Measurements from ENCODE around the gene SHISA5.
"Not testable (repeated sequence)": the region's sequence is repeated elsewhere in the genome, so short reads cannot be mapped to it uniquely, and the experiment has no call there.

SHISA5 gene

DNA sequence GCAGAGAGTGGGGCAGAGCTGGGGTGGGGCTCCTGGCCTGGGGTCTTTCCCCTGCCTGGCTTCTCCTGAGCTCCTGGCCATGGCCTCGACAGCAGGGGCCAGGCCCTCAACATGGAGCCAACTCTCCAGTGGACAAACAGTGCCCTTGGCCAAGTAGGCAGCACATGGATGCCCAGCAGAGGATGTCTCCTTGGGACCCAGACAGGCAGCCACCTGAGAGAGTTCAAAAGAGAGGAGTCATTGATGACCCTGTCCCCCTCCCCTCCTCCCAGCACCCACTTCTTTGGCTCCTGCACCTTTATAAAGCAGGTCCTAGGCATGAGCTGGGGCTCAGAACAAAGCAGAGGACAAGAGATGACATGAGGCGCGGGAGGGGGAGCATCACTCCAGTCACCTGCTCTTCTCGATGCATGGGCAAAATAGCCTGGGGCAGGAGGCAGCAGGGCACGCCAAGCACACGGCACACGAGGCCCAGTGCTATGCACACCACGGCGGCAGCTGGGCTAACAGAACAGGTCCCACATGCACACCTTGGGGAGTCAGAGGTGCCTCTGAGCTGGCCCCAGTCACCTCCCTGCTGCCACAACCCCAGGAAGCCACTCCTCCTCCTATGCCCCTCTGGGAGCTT lies 27.4 kb downstream of the SHISA5 start:
- DNase-seq = no peak

DNA sequence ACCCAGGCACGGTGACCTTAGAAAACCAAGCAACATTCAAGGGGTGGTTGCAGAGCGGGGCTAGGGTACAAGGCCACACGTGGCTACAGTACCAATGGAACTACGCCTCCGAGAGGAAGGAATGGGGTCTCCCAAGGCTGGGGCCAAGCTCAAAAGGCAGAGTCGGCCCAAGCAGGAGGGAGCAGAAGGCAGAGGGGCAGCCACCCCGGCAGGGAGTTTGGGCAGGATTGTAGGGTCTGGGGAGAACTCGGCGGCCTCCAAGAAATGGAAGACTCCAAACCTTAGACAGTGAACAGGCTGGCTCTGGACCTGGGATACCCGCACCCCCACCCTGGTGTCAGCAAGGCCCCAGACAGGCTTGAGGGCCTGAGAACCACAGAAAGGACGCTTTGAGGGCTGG lies 28.8 kb downstream of the SHISA5 start:
- no peak for DNase-seq

DNA sequence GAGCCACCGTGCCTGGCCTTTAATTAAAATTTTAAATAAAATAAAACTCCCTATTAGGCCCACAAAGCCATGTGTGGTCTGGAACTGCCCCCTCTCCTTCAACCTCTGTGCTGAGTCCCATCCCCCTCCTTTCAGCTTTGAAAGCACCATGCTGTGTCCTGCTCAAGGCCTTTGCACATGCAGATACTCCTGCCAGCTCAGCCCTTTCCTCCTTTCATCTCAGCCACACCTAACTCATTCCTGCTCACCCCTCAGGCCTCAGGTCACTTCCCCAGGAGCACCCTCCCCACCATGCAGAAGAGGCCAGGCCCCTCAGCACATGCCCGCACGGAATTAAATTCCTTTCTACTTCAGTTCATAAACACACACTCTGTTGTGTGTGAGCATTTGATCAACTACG lies 29.4 kb downstream of the SHISA5 start:
- no peak for DNase-seq

DNA sequence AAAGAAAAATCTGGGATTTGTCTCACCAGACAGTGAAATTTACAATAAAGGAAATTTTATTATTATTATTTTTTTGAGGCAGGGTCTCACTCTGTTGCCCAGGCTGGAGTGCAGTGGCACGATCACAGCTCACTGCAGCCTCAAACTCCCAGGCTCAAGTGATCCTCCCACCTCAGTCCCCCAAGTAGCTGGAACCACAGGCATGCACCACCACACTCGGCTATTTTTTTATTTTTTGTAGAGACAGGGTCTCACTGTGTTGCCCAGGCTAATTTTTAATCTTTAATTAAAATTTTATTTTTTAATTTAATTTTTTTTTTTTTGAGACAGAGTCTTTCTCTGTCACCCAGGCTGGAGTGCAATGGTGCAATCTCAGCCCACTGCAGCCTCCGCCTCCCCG lies 29.9 kb downstream of the SHISA5 start:
- not testable (repeated sequence) for DNase-seq

DNA sequence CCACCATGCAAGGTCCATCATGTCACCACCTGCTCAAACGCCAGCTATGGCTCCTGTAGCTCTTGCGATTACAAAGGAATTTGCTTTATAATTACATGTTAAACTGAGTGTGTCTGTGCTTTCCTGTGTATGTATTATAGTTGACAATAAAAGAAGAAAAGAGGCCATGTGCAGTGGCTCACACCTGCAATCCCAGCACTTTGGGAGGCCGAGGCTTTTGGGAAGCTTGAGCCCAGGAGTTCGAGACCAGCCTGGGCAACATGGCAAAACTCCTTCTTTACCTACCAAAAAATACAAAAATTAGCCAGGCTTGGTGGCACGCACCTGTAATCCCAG lies 30.4 kb downstream of the SHISA5 start:
- no peak for DNase-seq

GRCh38 chr3:48472923-48473616 lies 30.9 kb downstream of the SHISA5 start:
- peak; percentile 47 for DNase-seq

DNA sequence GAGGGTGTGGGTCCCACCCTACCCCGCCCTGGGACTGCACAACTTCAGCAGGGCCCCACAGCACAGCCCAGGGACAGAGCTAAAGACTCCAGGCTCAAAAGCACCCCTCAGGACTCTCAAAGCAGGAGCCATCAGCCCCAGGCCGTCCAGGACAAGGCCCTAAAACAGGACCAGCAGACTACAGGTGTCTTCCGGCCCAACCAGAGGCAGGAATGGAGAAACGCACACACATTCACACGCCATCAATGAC lies 31.4 kb downstream of the SHISA5 start:
- no peak for DNase-seq

- DNase-seq = no peak
Observed at GRCh38 chr3:48470286-48470685, 33.7 kb downstream of the SHISA5 start.

DNA sequence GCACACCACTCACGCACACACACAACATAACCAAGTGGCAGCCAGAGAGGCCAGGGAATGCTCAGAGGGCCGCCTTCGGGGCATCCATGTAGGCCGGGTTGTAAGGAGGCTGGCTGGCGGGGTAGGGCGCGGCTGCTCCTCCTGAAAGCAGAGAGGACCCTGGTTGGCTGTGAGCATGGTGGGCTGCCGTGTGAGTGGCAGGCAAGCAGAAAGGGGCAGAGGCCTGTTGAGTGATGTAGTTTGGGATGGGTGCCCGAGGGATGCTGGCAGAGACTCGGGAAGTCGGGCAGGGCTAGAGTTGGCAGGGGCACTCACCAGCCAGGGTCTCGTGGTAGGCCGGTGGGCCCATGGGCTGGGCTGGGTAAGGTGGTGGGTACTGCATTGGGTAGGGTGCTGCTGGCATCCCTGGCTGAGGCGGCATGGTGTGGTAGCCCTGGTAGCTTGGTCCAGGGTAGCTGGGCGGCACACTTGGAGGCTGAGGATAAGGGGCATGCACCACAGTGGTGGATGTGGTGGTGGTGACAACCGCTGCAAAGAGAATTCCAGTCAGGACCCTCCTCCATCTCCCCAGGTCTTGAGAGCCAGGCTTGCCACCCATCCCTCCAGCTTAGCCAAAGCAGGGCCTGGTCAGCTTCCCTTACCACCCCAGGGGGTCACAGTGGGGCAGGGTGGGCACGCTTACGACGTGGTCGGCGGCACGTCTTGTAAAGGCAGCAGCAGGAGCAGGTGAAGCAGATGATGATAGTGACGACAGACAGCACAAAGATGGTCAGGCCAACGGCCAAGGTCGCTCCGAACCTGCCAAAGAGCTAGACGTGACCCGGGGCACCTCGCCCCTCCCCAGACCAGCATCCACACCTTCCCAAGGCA lies 34.7 kb downstream of the SHISA5 start:
- no peak for DNase-seq

GRCh38 chr3:48468329-48468731 lies 35.6 kb downstream of the SHISA5 start:
- no peak for DNase-seq

- DNase-seq = no peak
Observed at GRCh38 chr3:48467473-48468267, 36.3 kb downstream of the SHISA5 start.

GRCh38 chr3:48467110-48467454 lies 36.9 kb downstream of the SHISA5 start:
- DNase-seq = no peak

- no peak for DNase-seq
Observed at GRCh38 chr3:48466386-48467109, 37.4 kb downstream of the SHISA5 start.

DNA sequence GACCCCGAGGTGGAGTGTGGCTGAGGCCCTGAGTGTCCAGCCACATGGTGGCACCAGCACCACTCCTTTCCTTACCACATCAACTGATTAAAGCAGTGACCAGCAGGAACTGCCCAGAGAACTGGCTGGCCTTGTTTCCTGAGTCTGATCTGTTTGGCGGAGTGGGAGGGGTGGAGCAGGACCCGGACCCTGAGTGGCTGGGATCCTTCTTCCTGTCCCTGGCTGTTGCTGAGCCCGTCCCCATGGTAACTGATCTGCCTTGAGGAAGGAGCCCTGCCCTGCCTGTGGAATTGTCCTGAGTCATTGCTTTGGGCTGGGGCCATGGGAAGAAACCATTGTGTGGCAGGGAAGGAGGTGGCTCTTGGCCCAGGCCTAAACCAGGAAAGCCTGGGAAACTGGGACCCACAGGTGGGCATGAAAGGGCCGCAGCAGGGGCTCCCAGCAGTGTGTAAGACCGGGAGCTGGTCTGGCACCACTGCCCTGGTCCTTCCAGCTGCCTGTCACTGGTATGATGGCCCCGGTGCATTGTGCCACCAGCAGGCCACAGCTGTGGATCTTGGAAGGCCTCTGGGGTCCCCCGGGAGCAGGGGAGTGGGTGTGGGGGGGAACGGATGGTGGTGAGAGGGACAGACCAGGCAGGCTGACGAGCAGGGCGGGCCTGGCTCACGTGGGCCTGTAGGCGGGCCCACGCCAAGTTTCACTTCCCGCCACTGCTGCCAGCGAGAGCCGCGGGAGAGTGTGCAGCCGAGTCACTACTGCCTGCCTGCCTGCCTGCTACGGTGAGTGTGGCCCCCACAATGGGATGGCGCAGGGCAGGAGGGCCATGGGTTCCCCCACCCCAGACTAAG lies 38.2 kb downstream of the SHISA5 start:
- DNase-seq = peak; percentile 24

GRCh38 chr3:48465237-48465530 lies 38.8 kb downstream of the SHISA5 start:
- DNase-seq = no peak

GRCh38 chr3:48464713-48465221 lies 39.2 kb downstream of the SHISA5 start:
- no peak for DNase-seq

- DNase-seq = no peak
Observed at GRCh38 chr3:48463703-48464102, 40.3 kb downstream of the SHISA5 start.

DNA sequence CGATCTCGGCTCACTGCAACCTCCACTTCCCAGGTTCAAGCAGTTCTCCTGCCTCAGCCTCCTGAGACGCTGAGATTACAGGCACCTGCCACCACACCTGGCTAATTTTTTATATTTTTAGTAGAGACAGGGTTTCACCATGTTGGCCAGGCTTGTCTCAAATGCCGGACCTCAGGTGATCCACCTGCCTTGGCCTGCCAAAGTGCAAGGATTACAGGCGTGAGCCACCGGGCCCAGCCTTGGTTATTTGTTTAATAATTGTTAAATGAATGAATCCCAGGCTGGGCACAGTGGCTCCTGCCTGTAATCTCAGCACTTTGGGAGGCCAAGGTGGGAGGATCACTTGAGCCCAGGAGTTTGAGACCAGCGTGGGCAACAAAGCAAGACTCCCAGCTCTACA lies 42.2 kb downstream of the SHISA5 start:
- DNase-seq = not testable (repeated sequence)

DNA sequence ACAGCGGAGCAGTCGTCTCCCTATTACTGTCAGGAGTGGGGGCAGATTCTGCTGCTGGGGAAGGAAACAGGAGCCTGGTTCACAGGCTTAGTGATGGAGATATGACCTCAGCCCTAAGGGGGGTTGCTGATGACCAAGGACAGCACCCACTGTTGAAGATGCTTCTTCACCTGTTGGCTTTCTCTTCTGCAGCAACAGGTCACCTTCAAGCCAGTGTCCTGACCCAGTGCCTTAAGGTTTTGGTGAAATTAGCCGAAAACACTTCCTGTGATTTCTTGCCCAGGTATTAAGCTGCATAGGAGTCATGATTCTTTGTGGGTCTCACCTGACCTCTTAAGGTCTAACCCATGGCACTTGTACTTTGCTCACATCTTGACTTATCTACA lies 43.5 kb downstream of the SHISA5 start:
- no peak for DNase-seq

DNA sequence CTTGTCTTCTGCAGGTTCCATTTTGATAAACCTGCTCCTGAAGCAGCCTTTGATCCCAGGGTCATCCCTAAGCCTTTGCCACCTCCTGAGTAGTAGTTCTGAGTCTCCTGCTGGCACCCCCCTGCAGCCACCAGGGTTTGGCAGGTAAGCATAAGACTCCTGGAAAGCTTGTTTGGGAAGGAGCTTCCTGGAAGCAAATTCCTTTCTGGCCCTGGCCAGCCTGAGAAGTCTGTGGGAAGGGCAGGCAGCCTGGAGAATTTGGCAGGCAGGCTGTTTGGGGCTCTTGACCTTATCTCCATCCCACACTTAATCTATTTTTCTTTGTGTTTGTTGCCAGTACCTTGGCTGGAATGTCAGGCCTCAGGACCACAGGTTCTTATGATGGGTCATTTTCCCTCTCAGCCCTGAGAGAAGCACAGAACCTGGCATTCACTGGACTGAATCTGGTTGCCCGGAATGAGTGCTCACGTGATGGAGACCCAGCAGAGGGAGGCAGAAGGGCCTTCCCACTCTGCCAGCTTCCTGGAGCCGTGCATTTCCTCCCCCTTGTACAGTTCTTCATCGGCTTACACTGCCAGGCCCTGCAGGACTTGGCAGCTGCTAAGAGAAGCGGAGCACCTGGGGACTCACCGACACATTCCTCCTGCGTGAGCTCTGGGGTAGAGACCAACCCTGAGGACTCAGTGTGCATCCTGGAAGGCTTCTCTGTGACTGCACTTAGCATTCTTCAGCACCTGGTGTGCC lies 44.0 kb downstream of the SHISA5 start:
- DNase-seq = no peak

DNA sequence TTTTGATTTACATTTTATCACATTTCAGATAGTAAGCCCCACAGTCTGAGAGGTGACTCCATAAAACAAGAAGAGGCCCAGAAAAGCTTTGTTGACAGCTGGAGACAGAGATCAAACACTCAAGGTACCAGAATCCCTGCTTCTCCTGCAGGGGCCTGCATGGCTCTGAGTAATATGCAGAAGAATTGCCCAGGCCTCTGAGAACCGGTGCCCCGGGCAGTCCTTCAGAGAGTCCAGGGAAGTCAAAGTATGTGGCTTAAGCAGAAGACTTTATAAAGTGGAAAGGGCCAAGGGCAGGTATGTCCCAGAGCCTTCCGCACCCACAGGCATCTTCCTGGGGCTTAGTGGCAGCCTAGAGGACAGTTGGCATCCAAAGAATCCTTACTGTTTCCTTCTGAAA lies 44.6 kb downstream of the SHISA5 start:
- no peak for DNase-seq
